Measurements from ENCODE around the gene RFC5.

DNA sequence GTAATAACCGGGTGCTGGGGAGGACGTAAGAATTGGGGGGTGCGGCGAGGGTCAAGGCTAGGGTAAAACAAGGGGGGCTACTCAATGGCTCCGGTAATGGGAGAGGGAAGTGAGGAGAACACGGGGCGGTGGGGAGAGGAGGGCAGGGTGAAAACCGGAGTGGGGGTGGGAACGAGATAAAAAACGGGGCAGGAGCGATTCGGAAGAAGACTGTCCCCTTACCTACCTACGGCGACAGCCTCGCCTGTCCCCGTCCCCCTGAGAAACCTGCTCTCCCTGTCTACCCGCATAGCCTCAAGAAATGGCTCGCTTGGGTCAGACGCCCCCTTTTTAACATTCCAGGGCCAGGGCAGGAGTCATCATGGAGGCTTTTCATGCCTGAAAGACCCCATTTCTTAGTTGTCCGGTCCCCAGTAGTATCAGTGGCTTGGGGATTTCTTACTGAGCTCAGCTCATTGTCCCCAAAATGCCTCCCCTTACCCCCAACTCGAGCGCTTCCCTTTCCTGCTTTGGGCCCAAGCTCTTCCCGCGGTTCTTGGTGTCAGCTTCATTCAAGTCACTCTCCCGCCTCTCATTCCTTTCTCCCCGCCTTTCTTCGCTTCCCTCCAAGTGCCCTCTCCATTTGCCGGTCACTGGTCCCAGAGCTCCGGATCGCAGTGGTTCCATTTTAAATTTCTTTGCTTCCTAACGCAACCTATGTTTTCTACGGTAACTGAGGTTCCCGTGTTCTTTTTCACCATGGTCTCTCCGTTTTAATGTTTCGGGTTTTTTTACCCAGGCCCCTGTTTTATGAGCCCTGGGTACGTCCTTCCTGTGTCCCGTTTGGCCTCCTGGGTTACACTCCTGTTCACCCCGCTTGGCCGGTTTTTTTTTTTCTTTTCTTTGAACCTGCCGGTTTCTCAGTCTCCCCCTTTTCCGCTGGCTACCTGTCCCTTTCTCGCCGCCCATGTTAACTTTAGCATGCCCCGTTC is 45.7 kb downstream of the RFC5 start:
- TF ChIP-seq, protein P1, sequence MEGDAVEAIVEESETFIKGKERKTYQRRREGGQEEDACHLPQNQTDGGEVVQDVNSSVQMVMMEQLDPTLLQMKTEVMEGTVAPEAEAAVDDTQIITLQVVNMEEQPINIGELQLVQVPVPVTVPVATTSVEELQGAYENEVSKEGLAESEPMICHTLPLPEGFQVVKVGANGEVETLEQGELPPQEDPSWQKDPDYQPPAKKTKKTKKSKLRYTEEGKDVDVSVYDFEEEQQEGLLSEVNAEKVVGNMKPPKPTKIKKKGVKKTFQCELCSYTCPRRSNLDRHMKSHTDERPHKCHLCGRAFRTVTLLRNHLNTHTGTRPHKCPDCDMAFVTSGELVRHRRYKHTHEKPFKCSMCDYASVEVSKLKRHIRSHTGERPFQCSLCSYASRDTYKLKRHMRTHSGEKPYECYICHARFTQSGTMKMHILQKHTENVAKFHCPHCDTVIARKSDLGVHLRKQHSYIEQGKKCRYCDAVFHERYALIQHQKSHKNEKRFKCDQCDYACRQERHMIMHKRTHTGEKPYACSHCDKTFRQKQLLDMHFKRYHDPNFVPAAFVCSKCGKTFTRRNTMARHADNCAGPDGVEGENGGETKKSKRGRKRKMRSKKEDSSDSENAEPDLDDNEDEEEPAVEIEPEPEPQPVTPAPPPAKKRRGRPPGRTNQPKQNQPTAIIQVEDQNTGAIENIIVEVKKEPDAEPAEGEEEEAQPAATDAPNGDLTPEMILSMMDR (conservative IDR thresholded peaks at IDR 0.05; ENCODE audit: low read depth, low read length) = no peak
- TF ChIP-seq, protein P2, sequence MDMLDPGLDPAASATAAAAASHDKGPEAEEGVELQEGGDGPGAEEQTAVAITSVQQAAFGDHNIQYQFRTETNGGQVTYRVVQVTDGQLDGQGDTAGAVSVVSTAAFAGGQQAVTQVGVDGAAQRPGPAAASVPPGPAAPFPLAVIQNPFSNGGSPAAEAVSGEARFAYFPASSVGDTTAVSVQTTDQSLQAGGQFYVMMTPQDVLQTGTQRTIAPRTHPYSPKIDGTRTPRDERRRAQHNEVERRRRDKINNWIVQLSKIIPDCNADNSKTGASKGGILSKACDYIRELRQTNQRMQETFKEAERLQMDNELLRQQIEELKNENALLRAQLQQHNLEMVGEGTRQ (IDR thresholded peaks at IDR 0.05; ENCODE audit: low read depth, low read length) = no peak
- no peak for TF ChIP-seq MXI1 (IDR thresholded peaks at IDR 0.05; ENCODE audit: borderline replicate concordance, low read depth, low read length)
